ENCODE measurements around the gene HSD11B1. TPM values are rescaled to one million over a fixed set of nuclear protein-coding genes. Genes with fewer than 3 reads are reported as not detected.

HSD11B1 gene
- total RNA-seq, 2 donors from 2014 or later = 9.3 to 29.1 TPM

DNA sequence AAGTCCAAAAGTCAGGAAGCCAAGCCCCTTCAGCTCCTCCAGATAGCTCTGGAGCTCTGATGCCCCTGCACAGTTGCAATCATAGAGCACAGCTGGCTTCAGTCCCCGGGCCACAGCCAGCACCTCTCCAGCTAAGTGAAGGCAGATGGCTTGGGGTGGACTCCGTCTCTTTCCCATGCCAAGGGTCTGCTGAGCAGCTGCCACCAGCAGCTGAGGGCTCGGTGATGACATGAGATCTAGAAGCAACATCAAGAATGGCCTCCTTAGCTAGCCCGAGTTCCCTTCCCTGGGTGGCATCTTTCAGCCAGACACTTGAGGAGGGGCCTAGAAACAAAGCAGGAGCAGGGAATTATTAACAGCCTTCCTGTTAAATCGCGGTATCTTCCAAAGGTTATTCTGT, 78.7 kb downstream of the HSD11B1 start:
- H3K4me1 ChIP-seq (replicated peaks) = peaks cover 30% of the 10 kb centered on the region
- 44% methylated on average over 6 of the region's 6 CpGs for WGBS
- no peaks in the 10 kb centered on the region for H3K27me3 ChIP-seq (replicated peaks; ENCODE audit: insufficient read depth)
- no peak overlapping the region for H3K27ac ChIP-seq
- DNase-seq (ENCODE audit: low spot score) = no peak
- no peaks in the 10 kb centered on the region for H3K9me3 ChIP-seq
- no peak overlapping the region for H3K4me3 ChIP-seq
- intact Hi-C loops (cut with DNase I) = no loop called here
- no peaks in the 10 kb centered on the region for H3K36me3 ChIP-seq
- TF ChIP-seq POLR2AphosphoS5 (IDR thresholded peaks at IDR 0.05) (no peak), POLR2A (IDR thresholded peaks at IDR 0.05) (no peak)
- TF ChIP-seq, protein P1, sequence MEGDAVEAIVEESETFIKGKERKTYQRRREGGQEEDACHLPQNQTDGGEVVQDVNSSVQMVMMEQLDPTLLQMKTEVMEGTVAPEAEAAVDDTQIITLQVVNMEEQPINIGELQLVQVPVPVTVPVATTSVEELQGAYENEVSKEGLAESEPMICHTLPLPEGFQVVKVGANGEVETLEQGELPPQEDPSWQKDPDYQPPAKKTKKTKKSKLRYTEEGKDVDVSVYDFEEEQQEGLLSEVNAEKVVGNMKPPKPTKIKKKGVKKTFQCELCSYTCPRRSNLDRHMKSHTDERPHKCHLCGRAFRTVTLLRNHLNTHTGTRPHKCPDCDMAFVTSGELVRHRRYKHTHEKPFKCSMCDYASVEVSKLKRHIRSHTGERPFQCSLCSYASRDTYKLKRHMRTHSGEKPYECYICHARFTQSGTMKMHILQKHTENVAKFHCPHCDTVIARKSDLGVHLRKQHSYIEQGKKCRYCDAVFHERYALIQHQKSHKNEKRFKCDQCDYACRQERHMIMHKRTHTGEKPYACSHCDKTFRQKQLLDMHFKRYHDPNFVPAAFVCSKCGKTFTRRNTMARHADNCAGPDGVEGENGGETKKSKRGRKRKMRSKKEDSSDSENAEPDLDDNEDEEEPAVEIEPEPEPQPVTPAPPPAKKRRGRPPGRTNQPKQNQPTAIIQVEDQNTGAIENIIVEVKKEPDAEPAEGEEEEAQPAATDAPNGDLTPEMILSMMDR (IDR thresholded peaks at IDR 0.05) = no peak

Other genes with a start within 250 kb of the HSD11B1 start
- 1 to 10 TPM in 1 of 2 donors, under 1 TPM in 1; 0.18 to 1.6 TPM for gene CAMK1G, start 121.1 kb upstream of the HSD11B1 start, total RNA-seq
- gene LAMB3, start 52.4 kb upstream of the HSD11B1 start, total RNA-seq = 10 to 100 TPM; 43.7 to 92.8 TPM
- gene G0S2, start 29.4 kb upstream of the HSD11B1 start, total RNA-seq = 10 to 100 TPM; 13.3 to 46.4 TPM
- gene TRAF3IP3, start 51.2 kb downstream of the HSD11B1 start, total RNA-seq = 1 to 10 TPM in 1 of 2 donors, under 1 TPM in 1; 0.73 to 1.6 TPM
- gene C1orf74, start 79.7 kb downstream of the HSD11B1 start, total RNA-seq = 1 to 10 TPM; 5.0 to 6.8 TPM
- gene IRF6, start 101.3 kb downstream of the HSD11B1 start, total RNA-seq = 100 to 1,000 TPM in 1 of 2 donors, 10 to 100 TPM in 1; 59.8 to 118 TPM
- 1 to 10 TPM; 6.0 to 8.1 TPM for gene UTP25, start 123.1 kb downstream of the HSD11B1 start, total RNA-seq
- gene SYT14, start 233.4 kb downstream of the HSD11B1 start, total RNA-seq = 1 to 10 TPM in 1 of 2 donors, under 1 TPM in 1; 0.41 to 6.0 TPM